CD4-positive, alpha-beta T cell treated with Interleukin-2 at 100 ng/mL for 4 hours (primary cell): Measurements from ENCODE around the gene FTSJ3.

Experiments
- DNase-seq: peaks from one replicate; pipeline ENCODE4 v3.0.0-alpha.2; 2020; ENCODE audit warnings: low spot score

Gene FTSJ3

DNA sequence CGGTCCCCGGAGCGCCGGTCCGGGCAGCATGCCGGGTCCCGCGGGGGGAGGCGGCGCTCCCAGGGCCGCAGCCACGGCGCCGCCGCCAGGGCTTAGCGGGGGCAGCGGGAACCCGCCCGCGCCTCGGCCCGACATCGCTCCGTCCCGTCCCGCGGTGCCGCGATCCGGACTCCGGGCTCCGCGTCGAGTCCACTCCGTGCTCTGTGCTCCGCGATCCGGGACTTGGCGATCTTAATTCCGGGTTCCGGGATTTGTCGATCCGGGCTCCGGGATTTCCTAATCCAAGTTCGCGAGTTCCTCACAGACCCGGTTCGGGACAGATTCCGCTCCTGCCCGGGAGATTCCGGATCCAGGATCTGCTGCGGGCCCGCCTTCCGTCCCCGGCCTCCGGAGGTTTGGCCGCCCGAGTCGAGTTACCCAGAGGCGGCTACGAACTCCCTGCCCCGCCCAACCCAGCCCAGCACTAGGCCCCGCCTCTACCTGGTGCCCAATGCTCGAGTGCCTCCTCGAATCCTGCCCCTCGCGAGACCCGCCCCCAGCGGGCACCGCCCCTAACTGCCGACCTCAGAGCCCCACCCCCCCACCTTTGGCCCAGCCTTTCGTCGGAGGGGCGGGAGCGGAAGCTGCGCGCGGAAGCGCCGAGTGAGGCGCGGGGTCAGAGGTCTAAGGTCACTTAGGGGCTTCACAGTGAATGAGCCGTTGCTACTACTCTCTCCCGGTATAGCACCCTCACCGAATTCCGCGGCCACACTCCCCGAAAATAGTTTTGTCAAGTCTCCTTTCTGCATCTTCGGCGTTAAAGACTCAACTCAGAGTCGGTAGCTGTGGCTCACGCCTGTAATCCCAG lies 15.3 kb upstream of the FTSJ3 start, which contains the start of gene SMARCD2:
TSS of gene SMARCD2 (minus strand) at position 146 of the 847 bp plus-strand sequence. CDS start at position 135, 11 bp downstream.
- DNase-seq = peak; percentile 99

- DNase-seq = no peak
Measured at GRCh38 chr17:63842173-63842539, 14.7 kb upstream of the FTSJ3 start.

DNA sequence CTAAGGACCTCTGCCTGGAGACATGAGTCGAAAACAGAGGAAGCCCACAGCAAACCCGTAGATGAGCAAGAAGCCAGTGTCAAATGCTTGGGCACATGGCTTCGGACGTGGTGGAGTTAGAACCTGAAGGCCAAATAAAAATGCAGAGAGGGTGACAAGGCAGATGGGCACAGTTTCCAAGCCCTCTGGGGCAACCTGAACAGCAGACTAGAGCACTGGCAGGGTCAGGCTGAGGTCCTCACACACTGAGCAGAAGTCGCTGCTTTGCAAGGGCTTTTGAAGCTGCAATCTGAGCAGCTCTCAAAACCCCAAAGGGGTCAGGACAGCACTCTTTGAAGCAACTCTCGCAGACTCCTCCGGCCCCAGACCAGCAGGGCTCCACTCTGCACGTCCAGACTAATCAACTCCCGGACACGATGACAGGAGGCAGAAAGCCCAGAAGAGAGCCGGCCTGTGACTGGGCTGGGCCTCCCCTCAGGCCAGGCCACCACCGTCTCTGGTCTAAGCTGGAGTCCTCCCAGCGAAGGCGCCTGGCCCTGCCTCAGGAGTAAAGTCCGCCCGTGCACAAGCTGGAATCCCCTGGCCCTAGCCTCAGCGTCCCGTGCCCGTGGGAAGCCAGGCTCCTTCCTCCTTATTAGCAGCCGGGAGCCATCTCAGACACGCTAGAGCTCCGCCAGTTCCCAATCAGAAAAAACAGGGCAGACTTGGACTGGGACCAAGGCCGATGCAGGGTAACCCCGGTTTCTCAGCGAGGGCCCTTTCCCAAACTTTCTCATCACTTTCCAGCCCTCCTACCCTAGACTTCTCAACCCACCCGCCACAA lies 14.1 kb upstream of the FTSJ3 start:
- no peak for DNase-seq

DNA sequence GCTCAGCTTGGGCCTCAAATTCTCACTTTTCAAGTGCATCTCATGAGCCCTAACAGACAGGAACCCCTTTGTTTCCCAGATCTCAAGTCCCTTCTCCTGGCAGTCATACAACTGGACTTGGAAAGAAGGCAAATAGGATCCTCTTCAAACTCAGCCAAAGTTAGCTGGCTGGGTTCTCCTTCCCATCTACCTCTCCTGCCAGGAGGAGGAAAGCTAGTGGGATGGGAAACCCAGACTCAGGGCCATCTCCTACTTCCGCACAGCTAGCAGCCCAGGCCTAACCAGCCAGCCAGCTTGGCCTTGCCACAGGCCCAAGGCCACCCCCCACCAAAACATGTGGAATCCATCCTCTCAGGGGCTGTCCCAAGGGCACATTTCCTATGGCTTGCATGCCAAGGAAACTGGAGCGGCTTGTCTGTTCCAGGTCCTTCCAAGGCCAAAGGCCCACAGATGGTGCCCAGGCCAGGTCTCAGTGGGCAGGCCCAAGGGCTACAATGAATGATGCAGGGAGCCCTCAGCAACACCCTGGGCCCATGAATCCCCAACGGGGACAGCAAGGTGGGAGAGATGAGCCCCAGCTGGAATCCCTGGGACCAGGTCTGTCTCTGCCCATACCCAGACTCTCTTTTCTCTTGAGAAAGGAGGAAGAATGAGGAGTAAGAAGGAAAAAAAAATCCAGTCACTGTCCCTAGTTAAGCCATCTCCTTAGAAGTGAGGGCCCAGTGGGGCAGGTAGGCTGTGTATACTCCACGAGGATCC lies 13.3 kb upstream of the FTSJ3 start:
- no peak for DNase-seq

DNA sequence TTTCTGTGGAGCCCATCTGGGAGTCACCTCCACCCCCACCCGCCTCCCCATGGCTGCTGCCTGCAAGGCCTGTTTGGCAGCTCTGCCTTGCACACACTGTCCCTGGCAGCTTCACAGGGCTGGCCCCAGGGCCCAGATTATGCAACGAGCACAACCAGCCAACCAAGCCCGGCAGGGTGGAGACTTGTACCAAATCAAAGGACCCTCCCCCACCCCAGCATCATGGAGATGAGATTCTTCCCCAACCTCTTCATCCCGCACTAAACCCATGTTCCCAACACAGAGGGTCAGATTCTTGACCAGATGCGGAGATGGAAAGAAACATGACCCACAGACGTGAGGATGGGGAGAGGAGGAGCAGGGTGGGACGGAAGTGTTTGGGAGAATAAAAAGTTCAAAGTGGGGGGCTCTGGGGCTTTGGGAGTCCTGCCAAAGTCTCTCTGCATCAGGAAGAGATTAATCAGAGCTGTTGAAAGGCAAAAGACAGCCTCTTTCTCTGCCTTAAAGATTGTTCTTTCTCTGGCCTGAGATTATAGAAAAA lies 11.2 kb upstream of the FTSJ3 start:
- no peak for DNase-seq

GRCh38 chr17:63837962-63838600 lies 10.6 kb upstream of the FTSJ3 start:
- no peak for DNase-seq

DNA sequence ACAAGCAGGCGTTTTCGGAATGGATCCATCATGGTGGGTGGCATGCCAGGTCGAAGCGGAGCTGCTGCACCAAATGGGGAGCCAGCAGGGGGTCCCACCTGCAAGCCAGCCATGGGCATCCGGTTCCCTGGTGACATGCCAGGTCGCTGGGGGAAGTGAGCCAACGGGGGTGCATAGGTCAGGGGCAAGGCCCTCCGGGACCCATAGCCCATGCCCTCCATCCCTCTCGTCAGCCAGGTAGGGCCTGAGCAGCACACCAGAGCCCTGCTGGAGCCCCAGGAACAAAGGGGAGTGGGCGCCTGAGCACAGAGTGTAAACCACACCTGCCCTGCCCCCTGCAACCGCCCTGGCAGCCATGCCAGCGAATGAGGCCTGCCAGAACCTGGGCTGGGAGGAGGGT lies 10.0 kb upstream of the FTSJ3 start:
- DNase-seq = no peak

DNA sequence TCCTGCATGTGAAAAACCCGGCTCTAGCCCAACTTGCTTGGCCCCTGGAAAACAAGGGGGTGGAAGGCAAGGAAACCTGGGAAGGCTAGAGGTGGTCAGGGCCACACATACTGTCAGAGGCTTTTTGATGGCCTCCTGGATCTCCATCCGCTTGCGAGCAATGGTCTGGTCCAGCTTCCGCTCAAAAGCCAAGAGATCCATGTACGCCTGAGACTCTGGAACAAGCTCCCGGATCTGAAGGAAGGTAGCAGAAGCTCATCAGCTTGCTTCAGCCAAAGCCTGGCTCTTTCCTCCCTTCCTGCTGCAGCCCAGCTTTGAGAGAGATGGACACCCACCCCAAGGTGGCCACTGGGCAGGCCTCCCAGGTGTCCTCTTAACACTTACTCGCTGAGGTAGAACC lies 9.3 kb upstream of the FTSJ3 start:
- no peak for DNase-seq

GRCh38 chr17:63835167-63835720 lies 7.8 kb upstream of the FTSJ3 start:
- no peak for DNase-seq

DNA sequence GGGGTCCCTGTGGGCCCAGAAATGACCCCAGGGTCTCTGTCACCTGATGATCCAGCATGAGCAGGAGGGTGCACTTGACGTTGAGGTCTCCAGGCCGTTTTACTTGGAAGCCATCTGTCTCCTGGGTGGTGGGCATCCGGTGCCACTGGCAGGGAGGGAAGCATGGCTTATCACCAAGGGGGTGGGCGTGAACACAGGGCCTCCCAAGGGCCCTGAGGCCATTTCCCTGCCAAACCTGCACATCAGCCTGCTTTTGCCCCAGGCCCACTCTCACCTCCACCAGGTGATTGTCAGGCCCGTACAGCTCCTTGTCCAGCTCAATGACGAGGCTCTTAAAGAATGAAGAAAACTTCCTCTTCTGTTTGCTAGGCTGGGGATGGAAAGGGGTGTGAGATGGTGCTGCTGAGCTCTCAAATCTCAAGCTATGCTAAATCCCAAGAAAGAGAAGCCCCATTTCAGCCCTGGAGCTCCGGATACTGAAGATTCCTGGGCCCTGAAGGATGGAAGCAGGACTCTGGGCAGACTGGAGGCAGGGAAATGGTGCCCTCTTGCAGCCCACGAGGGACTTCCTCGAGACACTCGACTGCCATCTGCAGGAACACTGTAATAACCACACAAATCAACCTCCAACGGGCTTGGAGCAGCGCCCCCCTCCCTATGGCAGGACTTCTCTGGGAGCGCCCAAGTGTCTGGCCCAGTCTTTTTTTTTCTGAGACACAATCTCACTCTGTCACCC lies 7.1 kb upstream of the FTSJ3 start:
- peak; percentile 72 for DNase-seq

GRCh38 chr17:63833741-63834373 lies 6.4 kb upstream of the FTSJ3 start:
- DNase-seq = no peak

DNA sequence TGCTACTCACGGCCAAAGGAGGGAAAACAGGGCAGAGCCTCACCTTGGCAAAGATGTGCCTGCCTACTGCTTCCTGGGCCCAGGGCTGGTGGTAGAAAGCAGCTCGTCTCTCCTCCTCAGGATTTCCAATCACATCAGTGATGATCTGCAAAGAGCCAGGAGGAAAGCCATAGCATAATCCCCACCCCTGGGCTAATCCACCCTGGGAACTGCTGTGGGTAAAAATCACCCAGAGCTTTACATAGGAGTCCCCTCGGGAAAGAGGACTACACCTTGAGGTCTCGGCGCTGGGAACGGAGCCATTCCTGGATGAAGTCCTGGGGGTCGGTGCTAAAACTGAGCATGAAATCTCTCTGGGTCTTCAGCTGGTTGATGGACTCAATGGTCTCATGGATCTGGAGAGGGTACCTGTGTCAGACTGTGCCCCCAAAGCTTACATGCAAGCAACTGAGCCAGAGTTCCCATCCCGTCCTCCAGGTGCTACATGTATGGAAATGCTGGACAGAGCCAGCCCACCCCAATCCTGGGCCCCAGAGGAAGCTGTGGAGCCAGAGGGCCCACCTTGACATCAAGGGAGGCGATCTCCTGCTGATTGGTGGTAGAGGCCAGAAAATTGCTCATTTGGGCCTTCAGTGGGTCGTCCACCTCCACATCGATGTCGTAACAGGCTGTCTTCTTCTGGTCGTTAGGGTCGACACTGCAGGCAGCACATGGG lies 5.7 kb upstream of the FTSJ3 start:
- no peak for DNase-seq

DNA sequence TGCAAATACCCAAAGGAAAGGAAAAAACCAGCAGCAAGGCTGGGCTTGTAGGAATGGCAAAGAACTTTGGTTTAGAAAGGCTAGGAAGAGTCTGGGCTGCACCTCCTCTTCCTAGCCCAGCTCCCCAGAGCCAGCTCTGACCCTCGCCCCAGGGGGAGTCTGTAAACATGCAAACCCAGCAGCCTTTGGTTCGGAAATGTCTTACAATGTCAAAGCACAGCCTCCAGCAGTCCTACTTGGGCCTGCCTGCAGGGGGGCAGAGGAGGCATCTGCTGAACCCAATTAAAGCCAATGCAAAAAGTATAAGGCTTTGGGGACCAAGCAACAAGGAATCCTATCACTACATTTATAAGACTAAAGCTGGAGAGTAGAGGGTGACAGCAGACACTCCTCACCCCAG lies 5.0 kb upstream of the FTSJ3 start:
- no peak for DNase-seq

DNA sequence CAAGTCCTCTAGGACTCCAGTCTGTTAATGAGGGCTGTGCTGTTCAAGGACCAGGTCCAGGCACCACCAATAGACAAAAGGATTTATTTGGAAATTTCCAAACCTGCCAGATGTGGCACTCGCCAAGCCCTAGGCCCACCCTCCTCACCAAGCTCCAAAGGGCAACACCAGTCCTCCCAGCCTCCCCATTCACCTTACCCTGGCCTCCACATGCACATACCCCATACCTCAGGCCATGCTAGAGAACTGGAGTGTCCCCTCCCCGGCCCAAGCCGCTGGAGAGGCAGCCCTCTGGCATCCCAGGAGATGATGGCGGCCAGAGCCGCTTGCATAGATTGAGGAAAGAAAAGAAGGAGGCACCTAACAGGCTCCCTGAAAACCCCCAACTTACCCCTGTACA lies 4.6 kb upstream of the FTSJ3 start:
- no peak for DNase-seq

- DNase-seq = no peak
Measured at GRCh38 chr17:63831505-63831904, 4.0 kb upstream of the FTSJ3 start.

DNA sequence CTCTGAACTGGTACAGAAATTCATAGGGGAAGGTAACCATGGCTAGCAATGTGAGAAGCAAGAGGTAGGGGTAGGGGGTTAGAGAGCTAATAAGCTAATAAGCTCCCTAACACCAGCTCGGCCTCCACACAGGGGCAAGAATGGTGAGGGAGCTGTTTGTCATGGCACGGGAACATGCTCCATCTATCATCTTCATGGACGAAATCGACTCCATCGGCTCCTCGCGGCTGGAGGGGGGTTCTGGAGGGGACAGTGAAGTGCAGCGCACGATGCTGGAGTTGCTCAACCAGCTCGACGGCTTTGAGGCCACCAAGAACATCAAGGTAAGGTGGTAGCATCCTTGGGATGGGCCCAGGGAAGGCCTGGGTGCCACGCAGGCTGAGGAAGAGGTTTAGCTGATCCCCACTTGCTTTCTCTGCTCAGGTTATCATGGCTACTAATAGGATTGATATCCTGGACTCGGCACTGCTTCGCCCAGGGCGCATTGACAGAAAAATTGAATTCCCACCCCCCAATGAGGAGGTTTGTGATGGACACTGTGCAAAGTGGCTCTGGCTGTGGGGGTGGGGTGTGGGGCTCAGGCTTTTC lies 3.5 kb upstream of the FTSJ3 start:
- no peak for DNase-seq

- DNase-seq = no peak
Measured at GRCh38 chr17:63830278-63830677, 2.8 kb upstream of the FTSJ3 start.

GRCh38 chr17:63828936-63829335 lies 1.5 kb upstream of the FTSJ3 start:
- DNase-seq = no peak

GRCh38 chr17:63827801-63828221 lies 348 bp upstream of the FTSJ3 start:
- no peak for DNase-seq
